Testis (tissue), 3 donors: ENCODE results near the gene TBXAS1. TPM values are rescaled to one million over a fixed set of nuclear protein-coding genes. Genes with fewer than 3 reads are reported as not detected.

Source experiments
- DNase-seq: peaks from one replicate; pipeline ENCODE4 v3.0.0-alpha.2; 2019
- H3K27ac ChIP-seq, 2 donors: fragments of 200-600 bp; sonication (generic); one replicate each; pipeline ENCODE4 v1.5.1; 2019
- H3K27me3 ChIP-seq: fragments of 200-600 bp; sonication (generic); one replicate; pipeline ENCODE4 v1.5.1; 2019
- H3K36me3 ChIP-seq: fragments of 200-600 bp; sonication (generic); one replicate; pipeline ENCODE4 v1.5.1; 2017; ENCODE audit warnings: low read depth; ENCODE audit errors: missing control alignments
- H3K4me1 ChIP-seq: fragments of 200-600 bp; sonication (generic); one replicate; pipeline ENCODE4 v1.5.1; 2019
- H3K4me3 ChIP-seq, 2 donors: fragments of 200-600 bp; sonication (generic); one replicate each; pipeline ENCODE4 v1.5.1; 2017 to 2019
- H3K9me3 ChIP-seq: fragments of 200-600 bp; sonication (generic); one replicate; pipeline ENCODE4 v1.5.1; 2017
- POLR2A ChIP-seq: fragments of 450-650 bp; IDR thresholded peaks from one replicate; pipeline ENCODE4 v1.6.1; 2017; ENCODE audit warnings: antibody characterized with exemption, mild to moderate bottlenecking, moderate library complexity
- WGBS, 2 donors: methylation state at CpG; one replicate each; pipeline ENCODE4 v1.1.5; 2018; 5-methylcytosine and 5-hydroxymethylcytosine counted together
- intact Hi-C: fragments of 100-400 bp; cut with DNase I; formaldehyde crosslinking; loops from one replicate; pipeline ENCODE4 v1.15.1; 2023; ENCODE audit warnings: low total_unique reads
- polyA plus RNA-seq: library from polyadenylated mRNA; stranded (reverse); fragments of 350-450 nt; fragmentation: Illumina TruSeq; extraction: RNeasy Lipid Tissue Mini Kit (QIAGEN cat#74804); gene quantifications from one replicate; pipeline ENCODE4 v1.2.3, GENCODE V29; 2014; ENCODE audit warnings: low read depth, low replicate concordance; ENCODE audit not compliant: insufficient read depth
- total RNA-seq, 2 donors: library from RNA; depleted of rRNA; stranded (reverse); fragments of >200 nt; gene quantifications; one replicate each; pipeline ENCODE4 v1.2.3, GENCODE V29; 2016
- TF ChIP-seq, protein P1 (sequence below), 3 experiments: fragments of 450-650 bp in 2 of 3; fragments of 200-600 bp in 1 of 3; sonication (generic) in 1 of 3; IDR thresholded peaks; one replicate each; pipeline ENCODE4 v1.5.1; 2016 to 2019; ENCODE audit warnings: antibody characterized with exemption in 3 of 3, mild to moderate bottlenecking in 2 of 3, moderate library complexity in 1 of 3

TBXAS1 gene
- total and polyA plus RNA-seq, 3 donors from 2014 or later, result 4.9 to 5.7 (median 5.2) TPM

DNA sequence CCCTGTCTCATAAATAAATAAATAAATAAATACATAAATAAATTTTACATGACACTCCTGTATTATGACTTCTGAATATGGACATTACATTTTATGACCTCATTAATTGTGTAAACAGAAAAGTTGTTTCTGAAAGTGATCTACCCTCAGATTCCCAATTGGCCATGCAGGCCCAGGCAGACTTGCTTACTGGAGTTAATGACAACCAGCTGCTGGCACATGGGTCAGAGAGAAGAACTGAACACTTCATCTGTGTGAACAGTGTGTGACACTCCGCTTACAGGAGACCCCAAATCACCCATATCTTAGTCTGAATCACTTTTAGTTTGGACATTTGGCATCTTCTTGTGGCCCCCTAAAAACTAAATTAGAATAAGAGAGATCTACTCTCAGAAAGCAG, 202.3 kb downstream of the TBXAS1 start:
- no peak for DNase-seq
- H3K4me3 ChIP-seq, result no peak overlapping the region
- WGBS, 2 donors, result 89 to 100% methylated on average over 1 of the region's 1 CpG
- H3K9me3 ChIP-seq, result no peaks in the 10 kb centered on the region
- intact Hi-C loops, result no loop called here
- H3K27me3 ChIP-seq, result no peaks in the 10 kb centered on the region
- H3K27ac ChIP-seq, result no peak overlapping the region
- H3K4me1 ChIP-seq, result no peaks in the 10 kb centered on the region
- H3K36me3 ChIP-seq, result no peaks in the 10 kb centered on the region
- no peak for TF ChIP-seq POLR2A
- TF ChIP-seq, protein P1, sequence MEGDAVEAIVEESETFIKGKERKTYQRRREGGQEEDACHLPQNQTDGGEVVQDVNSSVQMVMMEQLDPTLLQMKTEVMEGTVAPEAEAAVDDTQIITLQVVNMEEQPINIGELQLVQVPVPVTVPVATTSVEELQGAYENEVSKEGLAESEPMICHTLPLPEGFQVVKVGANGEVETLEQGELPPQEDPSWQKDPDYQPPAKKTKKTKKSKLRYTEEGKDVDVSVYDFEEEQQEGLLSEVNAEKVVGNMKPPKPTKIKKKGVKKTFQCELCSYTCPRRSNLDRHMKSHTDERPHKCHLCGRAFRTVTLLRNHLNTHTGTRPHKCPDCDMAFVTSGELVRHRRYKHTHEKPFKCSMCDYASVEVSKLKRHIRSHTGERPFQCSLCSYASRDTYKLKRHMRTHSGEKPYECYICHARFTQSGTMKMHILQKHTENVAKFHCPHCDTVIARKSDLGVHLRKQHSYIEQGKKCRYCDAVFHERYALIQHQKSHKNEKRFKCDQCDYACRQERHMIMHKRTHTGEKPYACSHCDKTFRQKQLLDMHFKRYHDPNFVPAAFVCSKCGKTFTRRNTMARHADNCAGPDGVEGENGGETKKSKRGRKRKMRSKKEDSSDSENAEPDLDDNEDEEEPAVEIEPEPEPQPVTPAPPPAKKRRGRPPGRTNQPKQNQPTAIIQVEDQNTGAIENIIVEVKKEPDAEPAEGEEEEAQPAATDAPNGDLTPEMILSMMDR (IDR thresholded peaks at IDR 0.05), result no peak

- Histone ChIP-seq H3K27me3 (no peaks in the 10 kb centered on the region), H3K36me3 (no peaks in the 10 kb centered on the region), H3K9me3 (no peaks in the 10 kb centered on the region), H3K4me3 (no peak overlapping the region), H3K4me1 (no peaks in the 10 kb centered on the region), H3K27ac (no peak overlapping the region)
- WGBS, 2 donors, result 88 to 90% methylated on average over 8 of the region's 8 CpGs
- intact Hi-C loops, result no loop called here
- TF ChIP-seq POLR2A, result no peak
- TF ChIP-seq, protein P1 (IDR thresholded peaks at IDR 0.05), result no peak
- DNase-seq, result no peak
Measured at GRCh38 chr7:140033036-140033435, 204.0 kb downstream of the TBXAS1 start.

GRCh38 chr7:140033779-140034363, 204.8 kb downstream of the TBXAS1 start:
- WGBS, 2 donors, result 96% methylated on average over 14 of the region's 14 CpGs
- Histone ChIP-seq H3K36me3 (no peaks in the 10 kb centered on the region), H3K27me3 (no peaks in the 10 kb centered on the region), H3K4me1 (no peaks in the 10 kb centered on the region), H3K4me3 (no peak overlapping the region), H3K27ac (no peak overlapping the region), H3K9me3 (no peaks in the 10 kb centered on the region)
- no peak for DNase-seq
- intact Hi-C loops, result no loop called here
- TF ChIP-seq, protein P1 (IDR thresholded peaks at IDR 0.05), result no peak
- no peak for TF ChIP-seq POLR2A

DNA sequence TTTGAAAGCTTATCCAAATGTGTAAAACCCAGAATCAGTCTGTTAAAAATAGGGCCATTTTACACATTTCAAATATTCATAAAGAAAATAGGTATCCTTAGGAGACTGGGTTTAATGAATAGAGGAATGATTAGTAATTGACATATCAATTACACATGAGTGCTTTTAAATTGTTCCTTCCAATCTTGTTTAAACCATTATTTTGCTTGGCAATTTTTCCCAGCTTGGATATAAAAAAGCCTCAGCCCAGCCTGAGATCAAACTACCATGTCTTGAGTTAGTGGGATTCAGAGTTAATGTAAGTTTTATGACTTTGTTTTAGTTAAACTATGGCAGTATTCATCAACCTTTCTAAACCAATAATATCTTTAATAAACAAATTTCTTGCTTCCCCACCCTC, 205.4 kb downstream of the TBXAS1 start:
- DNase-seq, result no peak
- Histone ChIP-seq H3K27ac (no peak overlapping the region), H3K36me3 (no peaks in the 10 kb centered on the region), H3K9me3 (no peaks in the 10 kb centered on the region), H3K4me3 (no peak overlapping the region), H3K4me1 (no peaks in the 10 kb centered on the region), H3K27me3 (no peaks in the 10 kb centered on the region)
- intact Hi-C loops, result no loop called here
- no peak for TF ChIP-seq POLR2A

GRCh38 chr7:140035400-140036223, 206.5 kb downstream of the TBXAS1 start:
- Histone ChIP-seq H3K9me3 (no peaks in the 10 kb centered on the region), H3K27me3 (no peaks in the 10 kb centered on the region), H3K27ac (no peak overlapping the region), H3K4me1 (no peaks in the 10 kb centered on the region), H3K36me3 (no peaks in the 10 kb centered on the region), H3K4me3 (no peak overlapping the region)
- TF ChIP-seq, protein P1 (IDR thresholded peaks at IDR 0.05), result no peak
- no peak for TF ChIP-seq POLR2A
- no peak for DNase-seq
- intact Hi-C loops, result no loop called here
- 82 to 84% methylated on average over 7 of the region's 7 CpGs for WGBS, 2 donors
